Activated CD8-positive, alpha-beta memory T cell treated with anti-CD3 and anti-CD28 coated beads, Interleukin-2, amount 10 ng/mL, durations not matched to agents 7 days and 5 days (primary cell): ENCODE measurements around the gene MGAT4A. TPM values are rescaled to one million over a fixed set of nuclear protein-coding genes. Genes with fewer than 3 reads are reported as not detected.

Source experiments
- ATAC-seq: fragments of 150-1000 bp; cut with Tn5 transposase; one replicate; pipeline ENCODE4 v1.10.0; 2021; ENCODE audit warnings: moderate library complexity
- CTCF ChIA-PET: fragments of 350-600 bp; sonication (Branson Sonifier 250); formaldehyde crosslinking; loops from one replicate; lab custom pipeline; 2021; ENCODE audit warnings: antibody characterized with exemption; lab: Charles Lee
- DNase-seq: peaks from one replicate; pipeline ENCODE4 v3.0.0-alpha.2; 2020
- H3K27ac Mint-ChIP-seq: one replicate; pipeline ENCODE4 v1.8.0; 2021; ENCODE audit warnings: mild to moderate bottlenecking, mixed read lengths
- H3K27me3 Mint-ChIP-seq: one replicate; pipeline ENCODE4 v1.8.0; 2021; ENCODE audit warnings: mixed read lengths
- H3K36me3 Mint-ChIP-seq: one replicate; pipeline ENCODE4 v1.8.0; 2021; ENCODE audit warnings: mild to moderate bottlenecking, mixed read lengths
- H3K4me1 Mint-ChIP-seq: one replicate; pipeline ENCODE4 v1.8.0; 2021; ENCODE audit warnings: mixed read lengths
- H3K4me3 Mint-ChIP-seq: one replicate; pipeline ENCODE4 v1.8.0; 2021; ENCODE audit warnings: mild to moderate bottlenecking, moderate library complexity, mixed read lengths
- H3K9me3 Mint-ChIP-seq: one replicate; pipeline ENCODE4 v1.8.0; 2022; ENCODE audit warnings: low read depth, mixed read lengths
- total RNA-seq, 2 experiments: library from RNA; stranded (reverse); gene quantifications; one replicate each; pipeline ENCODE4 v1.2.3, GENCODE V29; 2021

MGAT4A gene
- total RNA-seq, 2 experiments from 2014 or later = 57.4 to 72.0 TPM

DNA sequence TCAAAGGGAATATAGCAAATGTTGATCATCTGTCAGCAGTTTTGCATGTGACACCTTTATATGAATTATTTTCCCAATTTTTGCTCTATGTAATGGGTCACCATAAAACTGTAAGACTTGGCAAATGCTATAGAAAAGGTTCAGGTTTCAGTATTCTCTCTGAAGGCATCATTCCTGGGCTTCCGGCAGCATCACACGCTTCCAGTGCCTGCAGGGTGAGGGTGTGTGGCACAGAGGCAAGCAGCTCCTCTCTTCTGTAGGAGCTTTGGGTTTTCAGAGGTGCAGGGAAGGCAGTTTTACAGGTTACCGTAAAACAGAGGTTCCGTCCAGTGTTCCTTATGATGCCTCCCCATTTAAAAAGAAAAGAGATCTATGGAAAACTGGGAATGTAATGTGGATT lies 141.4 kb downstream of the MGAT4A start:
- CTCF ChIA-PET = no interaction called here
- H3K27ac Mint-ChIP-seq = no peak overlapping the region
- H3K9me3 Mint-ChIP-seq = peaks cover 6% of the 10 kb centered on the region

DNA sequence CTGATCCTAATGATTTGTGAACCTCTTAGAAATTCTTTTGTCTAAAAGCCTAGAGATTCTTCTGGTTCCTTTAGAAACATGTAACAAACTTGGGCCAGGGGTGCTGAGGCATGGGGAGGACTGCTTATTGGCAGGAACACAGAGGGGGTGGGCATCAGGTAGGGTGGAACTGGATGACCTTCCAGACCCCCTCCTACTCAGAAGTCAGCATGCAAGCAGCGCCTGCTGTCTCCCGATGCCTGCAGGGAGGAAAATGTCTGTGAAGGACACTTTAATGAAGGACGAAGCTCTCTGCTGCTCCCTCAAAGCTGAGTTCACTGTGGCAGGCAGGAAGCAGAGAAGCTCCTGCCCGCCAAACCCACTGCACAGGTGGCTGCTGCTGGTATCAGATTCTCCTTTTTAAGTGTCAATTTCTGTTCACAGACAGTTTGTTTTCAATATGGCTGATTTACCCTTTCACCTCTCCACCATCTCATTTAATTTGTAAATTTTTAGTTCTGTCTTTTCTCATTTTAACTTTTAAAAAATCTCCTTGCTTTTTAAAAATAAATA lies 142.0 kb downstream of the MGAT4A start:
- Mint-ChIP-seq H3K27ac (no peak overlapping the region), H3K36me3 (peaks cover 68% of the 10 kb centered on the region)
- CTCF ChIA-PET = no interaction called here

More for the DNA sequence above, 141.4 kb downstream of the MGAT4A start:
- DNase-seq (peak; percentile 12), ATAC-seq (no peak)
- Mint-ChIP-seq H3K4me3 (no peak overlapping the region), H3K27me3 (no peaks in the 10 kb centered on the region), H3K36me3 (peaks cover 70% of the 10 kb centered on the region), H3K4me1 (peaks cover 8% of the 10 kb centered on the region)

DNA sequence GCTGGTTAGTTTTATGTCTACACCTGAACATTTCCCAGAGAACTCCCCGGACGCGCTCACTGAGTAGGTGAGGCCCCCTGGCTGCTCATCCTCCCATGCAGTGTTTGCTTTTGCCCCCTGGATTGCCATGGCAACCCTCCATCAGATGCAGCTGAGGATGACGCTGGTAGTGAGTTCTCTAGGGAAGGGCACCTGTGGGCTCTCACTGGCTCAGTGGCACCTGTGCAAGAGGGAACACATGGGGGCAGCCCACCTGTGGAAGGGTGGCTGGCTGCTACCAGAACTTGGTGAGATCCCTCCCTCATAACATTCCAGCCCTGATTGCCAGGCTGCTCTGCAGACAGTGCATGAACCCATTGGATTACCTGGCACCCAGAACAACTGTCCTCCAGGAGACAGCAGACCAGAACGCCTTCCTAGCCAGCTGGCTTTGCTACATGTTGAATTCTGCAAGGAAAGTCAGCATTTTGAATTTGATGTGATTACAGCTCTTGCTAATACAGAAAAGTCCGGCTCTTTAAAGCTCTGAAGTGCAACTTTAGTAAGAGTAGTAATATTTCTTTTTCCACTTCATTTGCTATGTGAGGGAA lies 144.3 kb downstream of the MGAT4A start:
- Mint-ChIP-seq H3K4me3 (no peak overlapping the region), H3K27me3 (no peaks in the 10 kb centered on the region), H3K27ac (no peak overlapping the region), H3K9me3 (no peaks in the 10 kb centered on the region), H3K36me3 (peaks cover 58% of the 10 kb centered on the region), H3K4me1 (peaks cover 6% of the 10 kb centered on the region)
- DNase-seq (peak; percentile 33), ATAC-seq (no peak)
- CTCF ChIA-PET = interaction anchor here (0.8 to 1.7 kb wide), 3 partner anchors 14 to 19 kb away, joined by 3 to 4 read pairs (median 3); no protein-coding TSS in a partner anchor

More for the DNA sequence above, 142.0 kb downstream of the MGAT4A start:
- no peaks in the 10 kb centered on the region for H3K27me3 Mint-ChIP-seq
- DNase-seq (peak; percentile 37), ATAC-seq (no peak)
- H3K4me3 Mint-ChIP-seq = no peak overlapping the region
- peaks cover 7% of the 10 kb centered on the region for H3K4me1 Mint-ChIP-seq
- peaks cover 5% of the 10 kb centered on the region for H3K9me3 Mint-ChIP-seq

DNA sequence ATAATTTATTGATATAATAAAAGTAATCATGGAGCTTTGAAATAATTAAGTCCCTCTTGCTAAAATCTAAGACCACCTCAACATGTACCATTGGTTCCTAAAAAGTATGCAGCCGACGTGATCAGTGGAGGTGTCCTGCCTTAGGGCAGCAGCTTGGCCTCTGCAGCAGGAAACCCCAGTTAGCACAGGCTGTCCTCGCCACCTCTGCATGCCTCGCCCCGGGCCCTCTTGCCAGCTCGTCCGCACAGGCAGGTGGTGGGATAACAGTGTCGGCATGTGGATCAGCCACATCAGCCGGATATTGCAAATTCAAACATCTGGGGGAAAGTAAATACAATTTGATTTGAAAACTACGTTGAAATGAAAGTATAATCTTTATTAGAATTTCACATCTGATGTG lies 145.5 kb downstream of the MGAT4A start:
- H3K4me1 Mint-ChIP-seq = peaks cover 6% of the 10 kb centered on the region
- peak; percentile 25 for DNase-seq
- H3K27ac Mint-ChIP-seq = no peak overlapping the region
- peaks cover 49% of the 10 kb centered on the region for H3K36me3 Mint-ChIP-seq
- H3K27me3 Mint-ChIP-seq = no peaks in the 10 kb centered on the region
- H3K9me3 Mint-ChIP-seq = no peaks in the 10 kb centered on the region
- ATAC-seq = no peak
- no peak overlapping the region for H3K4me3 Mint-ChIP-seq
- CTCF ChIA-PET = interaction anchor here (1.7 kb wide), 1 partner anchor 18 kb away, joined by 4 read pairs; no protein-coding TSS in a partner anchor

DNA sequence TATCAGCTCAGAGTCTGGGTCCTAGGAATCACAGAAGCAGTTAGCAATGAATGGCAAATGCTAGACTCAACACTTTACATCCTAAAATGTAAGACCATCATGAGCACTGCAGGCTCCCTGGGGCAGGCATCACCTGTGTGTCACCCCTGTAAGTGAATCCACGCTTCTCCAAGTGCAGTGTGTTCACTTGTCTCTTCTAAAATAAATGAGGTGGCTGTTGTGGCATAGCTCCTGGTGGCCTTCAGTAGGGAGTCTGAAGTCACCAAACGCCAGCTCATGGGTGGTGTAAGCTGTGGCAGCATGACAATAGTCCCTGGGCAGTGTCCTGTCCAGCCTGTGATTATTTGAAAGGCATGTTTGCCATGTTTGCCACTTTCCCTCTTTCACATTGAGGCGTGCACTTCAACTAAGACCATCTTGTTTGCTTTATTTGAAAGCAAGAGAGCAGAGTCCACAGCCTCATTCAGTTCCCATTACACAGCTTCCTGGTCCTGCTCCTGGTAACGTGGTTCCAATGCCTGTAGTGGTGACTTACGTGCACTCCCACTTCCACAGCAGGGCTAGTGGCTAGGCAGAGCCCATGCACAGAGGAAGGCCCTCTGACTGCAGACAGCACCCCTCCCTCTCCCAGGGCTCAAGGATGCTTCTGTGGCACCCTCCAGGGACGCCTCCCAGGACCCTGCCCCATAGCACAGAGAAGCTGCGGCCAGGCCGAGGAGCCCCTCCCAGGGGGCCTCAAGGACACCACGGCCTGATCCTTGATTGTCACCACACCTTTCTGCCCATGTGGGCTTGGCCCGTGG lies 146.9 kb downstream of the MGAT4A start:
- Mint-ChIP-seq H3K4me3 (no peak overlapping the region), H3K27ac (no peak overlapping the region), H3K4me1 (peaks cover 4% of the 10 kb centered on the region), H3K9me3 (no peaks in the 10 kb centered on the region), H3K27me3 (no peaks in the 10 kb centered on the region), H3K36me3 (peaks cover 49% of the 10 kb centered on the region)
- peak; percentile 30 for DNase-seq
- CTCF ChIA-PET = no interaction called here
- no peak for ATAC-seq

DNA sequence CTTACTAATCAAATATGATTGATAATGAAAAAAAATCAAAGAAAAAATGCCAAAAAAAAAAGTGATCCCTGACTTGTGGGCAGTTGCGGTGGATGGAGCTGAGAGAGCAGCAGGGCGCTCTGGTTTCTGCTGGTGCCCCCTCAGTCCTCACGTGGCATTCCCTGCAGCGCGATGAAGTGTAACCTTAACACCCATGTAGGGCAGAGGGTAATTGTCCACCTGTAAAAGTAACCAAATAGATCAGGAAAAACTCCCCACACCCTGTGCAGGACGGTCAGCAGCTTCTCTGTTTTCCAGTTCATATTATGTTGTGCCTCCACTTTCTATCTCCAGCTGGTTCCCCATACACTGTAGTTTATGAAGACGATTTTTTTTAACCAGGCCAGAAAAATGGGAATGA lies 147.7 kb downstream of the MGAT4A start:
- Mint-ChIP-seq H3K27me3 (no peaks in the 10 kb centered on the region), H3K4me1 (no peaks in the 10 kb centered on the region), H3K9me3 (no peaks in the 10 kb centered on the region), H3K27ac (no peak overlapping the region), H3K36me3 (peaks cover 52% of the 10 kb centered on the region), H3K4me3 (no peak overlapping the region)
- peak; percentile 27 for DNase-seq
- no peak for ATAC-seq
- CTCF ChIA-PET = no interaction called here

DNA sequence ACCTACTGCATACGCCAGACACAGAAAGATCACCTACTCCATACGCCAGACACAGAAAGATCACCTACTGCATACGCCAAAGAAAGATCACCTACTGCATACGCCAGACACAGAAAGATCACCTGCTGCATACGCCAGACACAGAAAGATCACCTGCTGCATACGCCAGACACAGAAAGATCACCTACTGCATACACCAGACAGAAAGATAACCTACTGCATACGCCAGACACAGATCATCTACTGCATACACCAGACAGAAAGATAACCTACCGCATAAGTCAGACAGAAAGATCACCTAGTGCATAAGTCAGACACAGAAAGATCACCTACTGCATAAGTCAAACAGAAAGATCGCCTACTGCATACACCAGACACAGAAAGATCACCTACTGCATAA lies 148.4 kb downstream of the MGAT4A start:
- ATAC-seq (no peak), DNase-seq (no peak)
- H3K9me3 Mint-ChIP-seq = no peaks in the 10 kb centered on the region
- no peak overlapping the region for H3K4me3 Mint-ChIP-seq
- peaks cover 50% of the 10 kb centered on the region for H3K36me3 Mint-ChIP-seq
- no peak overlapping the region for H3K27ac Mint-ChIP-seq
- H3K27me3 Mint-ChIP-seq = no peaks in the 10 kb centered on the region
- H3K4me1 Mint-ChIP-seq = no peaks in the 10 kb centered on the region
- CTCF ChIA-PET = no interaction called here

DNA sequence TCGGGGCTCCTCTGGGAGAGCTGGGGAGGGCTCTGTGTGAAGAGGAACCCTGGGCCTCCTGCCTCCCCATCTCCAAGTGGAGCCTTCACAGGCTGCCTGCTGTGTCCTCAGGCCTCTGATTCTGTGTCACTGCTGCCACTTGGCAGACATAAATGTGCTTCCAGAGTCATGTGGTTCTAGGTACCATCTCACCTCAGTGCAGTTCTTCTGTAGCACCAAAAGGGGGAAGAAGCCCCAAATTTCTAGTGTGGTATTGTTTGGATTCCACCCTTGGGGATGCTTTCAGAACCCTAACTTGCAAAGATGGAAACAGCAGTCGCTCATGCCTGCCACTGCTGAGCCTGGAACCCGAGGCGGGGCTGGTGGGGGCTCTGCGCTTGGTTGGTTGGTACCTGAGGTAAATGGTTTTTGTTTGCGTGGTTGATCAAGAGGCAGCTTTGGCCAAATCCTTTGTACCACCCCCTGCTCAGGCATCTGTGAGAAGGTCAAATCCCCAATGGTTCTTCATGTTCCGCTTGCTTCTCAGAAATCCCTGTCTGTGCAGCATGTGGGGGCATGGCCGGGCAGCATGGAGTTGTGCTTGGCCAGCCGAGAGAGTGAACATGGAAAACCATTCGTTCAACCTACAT lies 150.2 kb downstream of the MGAT4A start:
- DNase-seq = peak; percentile 38
- no peak for ATAC-seq
- CTCF ChIA-PET = no interaction called here
- Mint-ChIP-seq H3K27me3 (no peaks in the 10 kb centered on the region), H3K36me3 (peaks cover 43% of the 10 kb centered on the region), H3K27ac (no peak overlapping the region), H3K9me3 (no peaks in the 10 kb centered on the region), H3K4me1 (no peaks in the 10 kb centered on the region), H3K4me3 (no peak overlapping the region)

DNA sequence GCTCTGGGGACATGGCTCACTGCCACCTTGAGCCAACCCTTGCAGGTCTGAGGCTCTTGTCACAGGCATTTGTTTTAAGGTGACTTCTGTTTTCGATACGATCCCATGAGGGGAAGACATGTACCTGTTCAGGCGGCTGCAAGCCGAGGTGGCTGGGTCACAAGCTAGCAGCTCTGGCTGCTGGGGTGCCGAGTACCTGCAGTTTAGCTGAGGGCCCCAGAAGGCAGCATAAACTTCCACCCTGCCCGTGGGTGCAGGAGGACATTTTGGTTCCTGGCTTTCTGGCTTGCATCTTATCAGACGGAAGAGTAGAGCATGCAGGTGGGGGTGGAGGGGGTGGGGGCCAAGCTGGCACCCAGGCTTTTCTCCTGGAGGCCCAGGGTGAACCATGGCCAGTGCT lies 151.0 kb downstream of the MGAT4A start:
- peak; percentile 5 for DNase-seq
- Mint-ChIP-seq H3K4me3 (no peak overlapping the region), H3K36me3 (peaks cover 41% of the 10 kb centered on the region), H3K27ac (no peak overlapping the region), H3K9me3 (no peaks in the 10 kb centered on the region), H3K27me3 (no peaks in the 10 kb centered on the region), H3K4me1 (no peaks in the 10 kb centered on the region)
- CTCF ChIA-PET = interaction anchor here (0.8 to 1.1 kb wide), 3 partner anchors 11 to 172 kb away, joined by 3 to 9 read pairs (median 4); no protein-coding TSS in a partner anchor
- ATAC-seq = no peak

DNA sequence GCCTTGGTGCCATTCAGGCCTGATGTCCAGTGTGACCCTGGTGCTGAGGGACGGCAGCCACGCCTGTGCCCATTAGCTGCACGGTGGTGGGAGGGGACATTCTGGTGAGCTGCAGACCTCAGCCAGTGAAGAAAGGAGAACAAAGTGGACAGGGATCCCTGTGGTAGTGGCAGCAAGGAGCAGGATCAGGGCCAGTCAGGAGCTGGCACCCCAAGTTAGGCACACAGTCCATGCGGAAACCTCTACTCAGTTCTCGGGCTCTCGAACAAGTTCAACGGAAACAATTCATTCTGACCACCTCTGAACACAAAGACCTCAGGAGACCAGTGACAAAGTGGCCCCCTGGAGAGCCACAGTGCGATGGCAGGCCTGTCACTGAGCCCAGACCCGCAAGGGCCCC lies 152.7 kb downstream of the MGAT4A start:
- no peak overlapping the region for H3K4me3 Mint-ChIP-seq
- H3K9me3 Mint-ChIP-seq = no peaks in the 10 kb centered on the region
- H3K4me1 Mint-ChIP-seq = no peaks in the 10 kb centered on the region
- CTCF ChIA-PET = no interaction called here
- H3K36me3 Mint-ChIP-seq = peaks cover 39% of the 10 kb centered on the region
- ATAC-seq = no peak
- no peak overlapping the region for H3K27ac Mint-ChIP-seq
- no peaks in the 10 kb centered on the region for H3K27me3 Mint-ChIP-seq
- peak; percentile 21 for DNase-seq

DNA sequence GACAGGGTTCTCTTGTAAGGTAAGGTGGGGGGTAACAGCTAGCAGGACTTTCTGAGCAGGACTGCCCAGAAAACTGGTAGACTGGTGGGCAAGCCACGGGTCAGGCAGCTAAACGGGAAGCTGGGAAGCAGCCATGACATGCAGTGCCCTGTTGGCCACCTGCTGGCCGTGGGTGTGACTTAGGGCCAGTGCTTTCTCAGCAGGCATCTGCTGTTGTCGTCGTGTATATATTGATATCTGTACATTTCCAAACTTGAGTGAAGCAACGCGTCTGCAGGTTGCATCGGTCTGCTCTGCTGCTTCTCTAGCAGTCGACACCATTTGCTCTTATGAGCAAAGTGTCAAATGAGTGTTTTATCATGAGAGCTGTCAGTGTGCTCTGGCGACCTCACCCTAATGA lies 153.6 kb downstream of the MGAT4A start:
- H3K27me3 Mint-ChIP-seq = no peaks in the 10 kb centered on the region
- H3K36me3 Mint-ChIP-seq = peaks cover 43% of the 10 kb centered on the region
- no peaks in the 10 kb centered on the region for H3K4me1 Mint-ChIP-seq
- DNase-seq (peak; percentile 35), ATAC-seq (no peak)
- no peak overlapping the region for H3K4me3 Mint-ChIP-seq
- no peak overlapping the region for H3K27ac Mint-ChIP-seq
- H3K9me3 Mint-ChIP-seq = no peaks in the 10 kb centered on the region
- CTCF ChIA-PET = no interaction called here

DNA sequence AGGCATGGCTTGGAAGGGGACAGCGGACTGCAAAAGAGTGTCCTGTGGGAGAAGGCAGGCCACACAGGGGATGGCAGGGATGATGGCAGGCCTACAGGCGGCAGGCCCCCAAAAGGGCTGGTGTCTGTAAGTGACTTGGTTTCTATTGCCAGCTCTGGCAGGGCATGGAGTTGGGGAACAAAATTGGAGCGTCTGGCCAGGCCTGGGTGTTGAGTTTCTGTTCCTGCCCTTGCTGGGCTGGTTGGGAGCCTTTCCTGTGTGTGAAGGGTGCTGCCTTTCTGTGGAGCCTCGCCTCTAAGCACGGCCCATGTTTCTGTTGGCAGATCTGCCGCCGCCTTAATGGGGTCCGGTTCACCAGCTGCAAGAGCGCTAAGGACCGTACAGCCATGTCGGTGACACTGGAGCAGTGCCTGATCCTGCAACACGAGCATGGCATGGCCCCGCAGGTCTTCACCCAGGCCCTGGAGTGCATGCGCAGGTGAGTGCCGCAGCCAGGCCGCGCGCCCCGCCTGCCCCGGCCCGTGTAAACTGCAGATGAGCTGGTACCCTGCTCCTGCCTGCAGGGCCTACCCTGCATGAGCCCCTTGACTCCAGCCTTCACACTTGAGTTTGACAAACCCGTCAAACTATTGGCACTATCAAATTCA lies 154.1 kb downstream of the MGAT4A start:
- Mint-ChIP-seq H3K27me3 (no peaks in the 10 kb centered on the region), H3K9me3 (no peaks in the 10 kb centered on the region), H3K4me3 (no peak overlapping the region), H3K27ac (peak overlapping the region; percentile 23), H3K36me3 (peaks cover 42% of the 10 kb centered on the region), H3K4me1 (no peaks in the 10 kb centered on the region)
- ATAC-seq (no peak), DNase-seq (peak; percentile 36)
- CTCF ChIA-PET = no interaction called here

DNA sequence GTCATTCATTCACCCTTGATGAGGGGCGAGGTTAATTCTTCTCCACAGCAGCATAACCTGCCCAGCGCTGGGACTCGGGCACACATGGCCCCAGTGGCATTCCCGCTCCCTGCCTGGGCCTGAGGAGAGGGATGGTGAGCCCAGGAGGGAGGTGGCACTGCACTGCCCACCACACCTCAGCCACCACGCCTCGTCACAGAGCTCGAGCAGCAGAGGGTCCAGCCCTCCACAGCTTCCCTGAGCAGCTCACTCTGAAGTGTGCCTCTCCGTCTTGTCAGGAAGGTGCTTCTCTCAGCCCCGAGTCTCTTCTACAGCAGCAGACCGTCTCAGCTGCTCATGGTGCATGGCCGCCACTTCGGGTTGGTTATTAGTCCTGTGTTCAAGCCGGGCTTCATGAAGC lies 157.5 kb downstream of the MGAT4A start:
- no peaks in the 10 kb centered on the region for H3K9me3 Mint-ChIP-seq
- H3K36me3 Mint-ChIP-seq = peaks cover 50% of the 10 kb centered on the region
- H3K27ac Mint-ChIP-seq = no peak overlapping the region
- H3K27me3 Mint-ChIP-seq = no peaks in the 10 kb centered on the region
- H3K4me3 Mint-ChIP-seq = no peak overlapping the region
- no peaks in the 10 kb centered on the region for H3K4me1 Mint-ChIP-seq
- ATAC-seq (no peak), DNase-seq (peak; percentile 30)
- CTCF ChIA-PET = no interaction called here
